Heart right ventricle (tissue), 16 donors: ENCODE results near the gene GBE1. TPM values are rescaled to one million over a fixed set of nuclear protein-coding genes. Genes with fewer than 3 reads are reported as not detected.

Experiments
- ATAC-seq, 8 donors: fragments of 200-7000 bp; cut with Tn5 transposase; one replicate each; pipeline ENCODE4 v1.9.1; 2020; ENCODE audit warnings: mild to moderate bottlenecking in 8 of 8, moderate library complexity in 8 of 8, moderate number of reproducible peaks in 1 of 8
- DNase-seq, 2 donors: peaks; one replicate each; pipeline ENCODE4 v3.0.0-alpha.2; 2020
- H3K27ac ChIP-seq, 10 donors: fragments of 200-600 bp; sonication (generic) in 2 of 10; one replicate each; pipeline versions ENCODE4 v1.5.0 to v1.8.0; 2020 to 2022; ENCODE audit warnings: mild to moderate bottlenecking in 3 of 10
- H3K27me3 ChIP-seq, 7 donors: fragments of 200-600 bp; one replicate each; pipeline ENCODE4 v1.8.0; 2021 to 2022; ENCODE audit warnings: mild to moderate bottlenecking in 2 of 7
- H3K36me3 ChIP-seq, 9 donors: fragments of 200-600 bp; sonication (generic) in 1 of 9; one replicate each; pipeline versions ENCODE4 v1.5.0 to v1.8.0; 2020 to 2022; ENCODE audit warnings: mild to moderate bottlenecking in 2 of 9
- H3K4me1 ChIP-seq, 9 donors: fragments of 200-600 bp; sonication (generic) in 1 of 9; one replicate each; pipeline versions ENCODE4 v1.5.0 to v1.8.0; 2020 to 2022; ENCODE audit warnings: mild to moderate bottlenecking in 4 of 9
- H3K4me3 ChIP-seq, 10 donors: fragments of 200-600 bp; sonication (generic) in 2 of 10; one replicate each; pipeline versions ENCODE4 v1.5.0 to v1.8.0; 2020 to 2022; ENCODE audit warnings: mild to moderate bottlenecking in 7 of 10, moderate library complexity in 2 of 10
- H3K9me3 ChIP-seq, 11 donors: fragments of 200-600 bp in 10 of 11; sonication (generic) in 2 of 11; one replicate each; pipeline versions ENCODE4 v1.5.0 to v1.8.0; 2013 to 2022; ENCODE audit warnings: mild to moderate bottlenecking in 2 of 11, control low read depth in 1 of 11, moderate library complexity in 1 of 11
- CTCF ChIP-seq, 9 donors: fragments of 200-600 bp; sonication (generic) in 2 of 9; IDR thresholded peaks; one replicate each; pipeline versions ENCODE4 v1.5.0 to v1.8.0; 2021 to 2022; ENCODE audit warnings: antibody characterized with exemption in 9 of 9, mild to moderate bottlenecking in 5 of 9, moderate library complexity in 1 of 9
- WGBS, 2 donors: extraction: QIAGEN DNeasy Blood & Tissue Kit; methylation state at CpG; one replicate each; pipeline ENCODE4 v1.1.7; 2013; ENCODE audit warnings: inconsistent platforms in 1 of 2; 5-methylcytosine and 5-hydroxymethylcytosine counted together
- intact Hi-C, 10 donors: fragments of 100-400 bp; cut with DNase I; formaldehyde crosslinking; loops; one replicate each; pipeline versions ENCODE4 v1.11.1 to v1.14.2; 2022
- polyA plus RNA-seq, 2 donors: library from polyadenylated mRNA; stranded (reverse); fragments of 200-250 nt; gene quantifications; one replicate each; pipeline ENCODE4 v1.2.3, GENCODE V29; 2013
- total RNA-seq, 10 donors: library from RNA; stranded (reverse); fragmentation: NEBNext Ultra II Directional in 3 of 10; extraction: Animal tissue kit (Norgen Biotek cat#: 25700) in 3 of 10; gene quantifications; one replicate each; pipeline versions ENCODE4 v1.2.1 to v1.2.4, GENCODE V29; 2021 to 2023
- donor health status: Arrhythmogenic right ventricular cardiomyopathy.
- donor health status: ischemic (EF 13 %, LVEDD 7.1; RV severe dilation, severe dysfunction).
- donor health status: healthy with polysubstance abuse.
- donor health status: DM: no; HTN: yes; CAD: no.
- donor health status: DM: no; HTN: no; CAD: no.
- donor health status: ischemic (EF 25% LVEDD 6.9; RV normal size, moderate dysfunction).
- donor health status: ischemic (EF 25% LVEDD 5.7; RV mildly dilated, moderate dysfunction).
- donor health status: healthy.
- donor health status: DM: yes; HTN: yes; CAD: no.
- donor health status: Ischemic cardiomyopathy.
- donor health status: ischemic (EF 35%, LVEDD 5.7; RV mildly dilated, moderate dysfunction).
- donor health status: nonischemic (EF 11% LVEDD 7.7; RV severe dilation, severe dysfunction).
- donor health status: DM: yes; HTN: yes; CAD: no.
- donor health status: PGD.
- donor health status: ischemic (EF 29% LVEDD 5.4; RV normal size, mild dysfunction).
- donor health status: nonischemic (EF 23%, LVEDD 6.1; RV moderate dilation, normal function).

GBE1 gene
- total and polyA plus RNA-seq, 12 donors = 24.8 to 153 (median 98.8) TPM

DNA sequence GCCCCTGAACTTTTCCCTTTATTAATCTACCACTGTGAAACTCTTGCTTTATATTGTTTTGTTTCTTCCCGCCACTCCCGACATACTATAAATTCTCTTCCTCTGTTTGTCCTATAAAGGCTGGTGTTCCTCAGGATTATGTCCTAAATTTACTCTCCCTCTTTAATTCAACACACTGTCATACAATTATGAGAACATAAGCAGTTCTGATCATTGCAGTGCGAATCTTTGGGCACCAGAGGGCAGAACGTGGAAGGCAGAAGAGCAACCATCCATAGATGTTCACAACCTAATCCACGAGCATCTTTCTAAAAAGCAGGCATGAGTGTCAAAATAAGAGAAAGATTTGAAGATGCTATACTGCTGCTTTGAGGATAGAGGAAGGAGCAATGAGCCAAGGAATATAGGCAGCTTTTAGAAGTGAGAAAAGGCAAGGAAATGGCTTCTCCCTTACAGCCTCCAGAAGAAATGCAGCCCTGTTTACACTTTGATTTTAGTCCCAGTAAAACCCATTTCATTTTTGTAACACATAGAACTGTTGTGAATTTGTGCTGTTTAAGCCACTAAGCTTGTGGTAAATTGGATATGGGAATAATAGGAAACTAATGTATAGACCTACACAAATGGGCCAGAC is 179.4 kb downstream of the GBE1 start:
- 59 to 62% methylated on average over 5 of the region's 5 CpGs for WGBS, 2 donors
- intact Hi-C loops = loop anchor here in 2 of 10 donors (5.0 to 10.0 kb wide), 2 partner anchors 60 to 663 kb away; no protein-coding TSS in a partner anchor
- TF ChIP-seq CTCF (IDR thresholded peaks at IDR 0.05) = peak in 8 of 9 donors; percentile 24 to 71 (median 60)
- peaks cover 0 to 70% (median 6%) of the 10 kb centered on the region in 9 donors for H3K36me3 ChIP-seq
- H3K4me1 ChIP-seq = peaks cover 0 to 16% (median 6%) of the 10 kb centered on the region in 9 donors
- H3K27me3 ChIP-seq = no peaks in the 10 kb centered on the region
- ATAC-seq = peak in 4 of 8 donors; percentile 44 to 61 (median 54)
- no peak overlapping the region for H3K4me3 ChIP-seq
- H3K27ac ChIP-seq = no peak overlapping the region
- no peak for DNase-seq
- H3K9me3 ChIP-seq = no peaks in the 10 kb centered on the region

- Histone ChIP-seq H3K36me3 (peaks cover 0 to 63% (median 9%) of the 10 kb centered on the region in 9 donors), H3K27me3 (no peaks in the 10 kb centered on the region), H3K4me3 (no peak overlapping the region), H3K9me3 (no peaks in the 10 kb centered on the region), H3K4me1 (peaks cover 0 to 16% (median 6%) of the 10 kb centered on the region in 9 donors), H3K27ac (peak overlapping the region in 1 of 10 donors; percentile 45)
- peak in 5 of 8 donors; percentile 25 to 57 (median 52) for ATAC-seq
- intact Hi-C loops = loop anchor here in 2 of 10 donors (5.0 to 10.0 kb wide), 2 partner anchors 62 to 664 kb away; no protein-coding TSS in a partner anchor
- DNase-seq = peak in 1 of 2 donors; percentile 9
- TF ChIP-seq CTCF (IDR thresholded peaks at IDR 0.05) = no peak
- 26 to 36% methylated on average over 5 of the region's 5 CpGs for WGBS, 2 donors
Measured at GRCh38 chr3:81580355-81580754, 181.1 kb downstream of the GBE1 start.

DNA sequence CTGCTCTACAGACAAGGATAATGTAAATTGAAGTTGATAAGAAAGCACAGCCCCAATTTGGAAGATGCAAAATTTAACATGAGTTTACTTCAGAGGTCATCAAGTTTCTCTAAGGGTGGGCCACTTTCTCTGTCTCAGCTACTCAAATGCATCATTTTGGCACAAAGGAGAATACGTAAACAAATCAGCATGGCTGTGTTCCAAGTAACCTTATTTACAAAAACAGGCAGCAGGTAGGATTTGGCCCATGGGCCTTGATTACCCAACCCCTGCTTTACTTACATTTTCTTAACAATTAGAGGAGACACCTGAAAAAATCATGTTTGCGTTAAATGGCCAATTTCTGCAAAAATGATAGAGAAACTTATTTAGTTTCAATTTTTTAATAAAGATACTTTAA is 181.7 kb downstream of the GBE1 start:
- DNase-seq (no peak), ATAC-seq (no peak)
- 91% methylated on average over 2 of the region's 2 CpGs for WGBS, 2 donors
- peaks cover 0 to 16% (median 6%) of the 10 kb centered on the region in 9 donors for H3K4me1 ChIP-seq
- no peaks in the 10 kb centered on the region for H3K9me3 ChIP-seq
- peaks cover 0 to 63% (median 9%) of the 10 kb centered on the region in 9 donors for H3K36me3 ChIP-seq
- no peak for TF ChIP-seq CTCF (IDR thresholded peaks at IDR 0.05)
- no peak overlapping the region for H3K27ac ChIP-seq
- no peaks in the 10 kb centered on the region for H3K27me3 ChIP-seq
- H3K4me3 ChIP-seq = no peak overlapping the region
- intact Hi-C loops = loop anchor here in 2 of 10 donors (5.0 to 10.0 kb wide), 3 partner anchors 63 to 665 kb away; no protein-coding TSS in a partner anchor

- Histone ChIP-seq H3K27ac (no peak overlapping the region), H3K4me3 (no peak overlapping the region), H3K9me3 (no peaks in the 10 kb centered on the region), H3K36me3 (peaks cover 0 to 38% (median 10%) of the 10 kb centered on the region in 9 donors), H3K27me3 (no peaks in the 10 kb centered on the region), H3K4me1 (peaks cover 0 to 11% (median 0%) of the 10 kb centered on the region in 9 donors)
- intact Hi-C loops = loop anchor here in 1 of 10 donors (10.0 kb wide), 1 partner anchor 73 kb away; no protein-coding TSS in a partner anchor
- 100% methylated on average over 1 of the region's 1 CpG for WGBS, 2 donors
- TF ChIP-seq CTCF (IDR thresholded peaks at IDR 0.05) = no peak
- DNase-seq = no peak
- no peak for ATAC-seq
Measured at GRCh38 chr3:81572201-81572756, 189.2 kb downstream of the GBE1 start.
